Hypothalamus (tissue), 51 donors: ENCODE data around the gene PSENEN.

ENCODE experiments used
- DNase-seq, 51 donors: peaks; one replicate each; lab custom pipeline; 2025; lab: John Stamatoyannopoulos, UW

Gene PSENEN

DNA sequence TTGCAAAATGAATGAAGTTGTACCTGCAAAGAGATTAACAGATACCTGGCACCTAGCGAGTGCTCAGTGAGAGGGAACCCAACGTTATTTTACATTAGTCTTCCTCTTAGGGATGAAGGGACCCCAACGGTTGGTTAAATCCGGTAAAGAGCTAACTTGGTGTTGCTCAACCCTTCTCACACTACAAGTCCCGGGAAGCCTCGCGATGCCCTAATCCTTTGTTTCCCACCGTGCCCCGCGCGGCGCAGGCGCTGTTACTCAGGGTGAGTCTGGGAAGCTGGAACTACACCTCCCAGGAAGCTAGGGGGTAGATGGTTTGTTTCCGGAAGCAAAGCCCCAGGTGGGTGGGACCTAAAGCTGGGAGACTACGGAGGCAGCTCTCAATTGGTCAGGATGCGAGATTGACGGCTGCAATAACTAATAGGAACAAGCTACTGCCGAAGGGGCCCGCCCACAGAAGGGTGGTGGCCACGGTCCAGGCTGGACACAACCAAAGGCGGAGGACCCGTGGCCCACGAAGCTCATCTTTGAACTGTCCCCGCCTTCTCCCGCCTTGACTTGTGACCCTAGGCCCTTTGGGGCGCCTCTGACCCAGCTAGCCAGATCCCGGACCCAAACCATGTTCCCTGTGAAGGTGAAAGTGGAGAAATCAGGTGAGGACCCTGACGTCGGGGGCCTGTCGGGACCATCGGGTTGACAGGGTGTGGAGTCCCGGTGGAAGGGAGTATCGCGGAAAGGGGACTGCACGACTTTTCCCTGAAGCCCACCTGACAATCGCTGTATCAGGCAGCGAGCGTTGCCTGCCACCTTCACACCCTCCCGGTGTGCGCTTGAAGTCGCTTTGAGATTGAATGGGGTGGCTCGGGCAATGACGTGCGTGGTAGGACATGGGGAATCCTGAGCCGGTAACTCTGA is 2.9 kb downstream of the PSENEN start, which contains the start of gene LIN37:
TSS of gene LIN37 (plus strand) at position 471 of the 915 bp plus-strand sequence. CDS start at position 620, 149 bp downstream.
- DNase-seq: peak; percentile 85 to 100 (median 99)

DNA sequence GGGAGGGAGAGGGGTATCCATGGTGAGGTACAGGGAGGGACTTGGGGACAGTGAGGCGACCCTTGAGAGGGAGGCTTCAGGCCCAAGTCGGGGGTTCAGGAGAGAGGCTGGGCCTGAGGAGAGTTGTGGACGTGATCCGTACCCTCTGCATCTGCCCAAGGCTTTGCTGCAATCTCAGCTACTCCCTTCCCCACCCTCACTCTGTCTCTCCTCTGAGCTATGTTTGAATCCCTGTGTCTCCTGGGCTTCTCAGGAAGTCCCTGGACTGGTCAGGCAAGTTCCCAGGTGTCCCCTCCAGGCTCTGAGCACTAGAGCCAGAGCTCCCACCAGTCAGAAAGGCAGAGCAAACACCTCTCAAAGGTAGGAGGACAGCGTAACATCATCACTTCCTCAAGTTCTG is 4.7 kb downstream of the PSENEN start:
- no peak for DNase-seq

DNA sequence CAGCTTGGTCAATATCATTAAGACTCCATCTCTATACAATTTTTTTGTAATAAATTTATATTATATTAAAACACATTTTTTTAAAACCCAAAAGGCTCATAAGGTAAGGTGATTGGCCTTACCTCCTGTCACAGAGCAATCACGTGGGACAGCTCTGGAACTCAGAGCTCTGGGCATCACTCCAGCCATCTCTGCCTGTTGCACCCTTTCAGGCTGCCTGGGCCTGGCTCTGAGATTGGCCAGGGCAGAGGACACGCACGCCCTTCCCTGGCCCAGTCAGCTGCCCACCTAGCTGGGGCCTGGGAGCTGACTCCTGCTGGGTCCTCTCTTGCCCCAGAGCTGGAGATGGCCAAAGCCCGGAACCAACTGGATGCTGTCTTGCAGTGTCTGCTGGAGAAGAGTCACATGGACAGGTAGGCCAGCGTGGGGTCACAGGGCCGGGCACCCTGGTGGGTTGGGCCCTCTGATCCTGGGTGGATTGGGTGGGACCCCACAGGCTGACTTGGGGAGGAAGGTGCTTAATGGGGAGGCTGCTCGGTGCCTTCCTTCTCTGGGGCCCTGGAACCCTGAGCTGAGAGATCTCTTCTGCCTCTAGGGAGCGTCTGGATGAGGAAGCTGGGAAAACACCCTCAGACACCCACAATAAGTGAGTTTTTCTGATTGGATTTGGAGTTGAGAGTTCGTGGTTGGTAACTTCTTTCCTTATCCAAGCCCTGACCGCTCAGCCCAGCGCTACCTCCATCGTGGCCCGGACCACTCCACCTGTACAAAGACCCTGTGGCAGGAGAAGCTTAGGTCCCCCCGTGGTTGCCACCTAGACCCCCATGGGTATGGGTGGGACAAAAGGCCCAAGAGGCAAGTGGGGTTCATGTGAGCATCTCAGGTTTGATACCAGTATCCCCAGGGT is 6.6 kb downstream of the PSENEN start:
- DNase-seq: no peak

DNA sequence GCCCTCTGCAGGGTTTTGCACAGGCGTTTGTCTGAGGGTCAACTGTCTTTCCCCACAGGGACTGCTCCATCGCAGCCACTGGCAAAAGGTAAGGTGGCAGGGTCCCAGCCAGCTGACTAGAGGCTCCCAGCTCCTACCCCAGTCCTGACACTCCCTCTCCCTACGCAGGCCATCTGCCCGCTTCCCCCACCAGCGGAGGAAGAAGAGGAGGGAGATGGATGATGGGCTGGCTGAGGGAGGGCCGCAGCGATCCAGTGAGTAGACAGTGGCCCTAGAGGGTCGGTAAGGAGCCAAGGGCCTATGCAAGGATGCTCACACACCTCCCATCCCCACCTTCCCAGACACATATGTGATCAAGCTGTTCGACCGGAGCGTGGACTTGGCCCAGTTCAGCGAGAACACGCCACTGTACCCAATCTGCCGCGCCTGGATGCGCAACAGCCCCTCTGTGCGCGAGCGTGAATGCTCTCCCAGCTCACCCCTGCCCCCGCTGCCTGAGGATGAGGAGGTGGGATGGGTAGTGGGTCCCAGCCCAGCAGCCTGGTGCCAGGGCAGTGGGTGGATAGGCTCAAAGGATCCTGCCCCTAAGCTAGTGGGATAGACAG is 7.4 kb downstream of the PSENEN start:
- DNase-seq: no peak

DNA sequence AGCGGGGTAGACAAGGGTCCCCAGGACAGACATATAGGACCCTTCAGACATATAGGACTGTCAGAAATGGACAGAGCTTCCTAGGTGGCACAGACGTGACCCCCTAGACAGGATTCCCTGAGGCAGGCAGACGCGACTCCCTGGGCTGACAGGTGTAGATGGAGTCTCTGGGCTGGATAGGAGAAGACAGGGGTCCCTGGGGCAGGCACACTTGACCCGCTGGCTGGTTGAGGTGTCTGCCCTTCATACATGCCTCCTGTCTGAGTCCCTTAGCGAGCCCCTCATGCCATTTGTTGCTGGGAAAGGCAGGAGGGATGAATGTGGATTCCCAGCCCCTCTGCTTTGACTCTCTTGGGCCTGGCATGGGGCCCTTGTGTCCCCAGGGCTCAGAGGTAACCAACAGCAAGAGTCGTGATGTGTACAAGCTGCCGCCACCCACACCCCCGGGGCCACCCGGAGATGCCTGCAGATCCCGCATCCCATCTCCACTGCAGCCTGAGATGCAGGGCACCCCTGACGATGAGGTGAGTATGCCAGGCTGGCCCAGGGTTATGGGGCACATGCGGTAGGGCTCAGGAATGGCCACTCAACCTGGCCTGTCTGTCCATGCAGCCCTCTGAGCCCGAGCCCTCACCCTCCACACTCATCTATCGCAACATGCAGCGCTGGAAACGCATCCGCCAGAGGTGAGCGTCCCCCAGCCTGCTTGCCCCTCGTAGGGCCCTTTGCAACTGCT is 8.4 kb downstream of the PSENEN start:
- DNase-seq: no peak

DNA sequence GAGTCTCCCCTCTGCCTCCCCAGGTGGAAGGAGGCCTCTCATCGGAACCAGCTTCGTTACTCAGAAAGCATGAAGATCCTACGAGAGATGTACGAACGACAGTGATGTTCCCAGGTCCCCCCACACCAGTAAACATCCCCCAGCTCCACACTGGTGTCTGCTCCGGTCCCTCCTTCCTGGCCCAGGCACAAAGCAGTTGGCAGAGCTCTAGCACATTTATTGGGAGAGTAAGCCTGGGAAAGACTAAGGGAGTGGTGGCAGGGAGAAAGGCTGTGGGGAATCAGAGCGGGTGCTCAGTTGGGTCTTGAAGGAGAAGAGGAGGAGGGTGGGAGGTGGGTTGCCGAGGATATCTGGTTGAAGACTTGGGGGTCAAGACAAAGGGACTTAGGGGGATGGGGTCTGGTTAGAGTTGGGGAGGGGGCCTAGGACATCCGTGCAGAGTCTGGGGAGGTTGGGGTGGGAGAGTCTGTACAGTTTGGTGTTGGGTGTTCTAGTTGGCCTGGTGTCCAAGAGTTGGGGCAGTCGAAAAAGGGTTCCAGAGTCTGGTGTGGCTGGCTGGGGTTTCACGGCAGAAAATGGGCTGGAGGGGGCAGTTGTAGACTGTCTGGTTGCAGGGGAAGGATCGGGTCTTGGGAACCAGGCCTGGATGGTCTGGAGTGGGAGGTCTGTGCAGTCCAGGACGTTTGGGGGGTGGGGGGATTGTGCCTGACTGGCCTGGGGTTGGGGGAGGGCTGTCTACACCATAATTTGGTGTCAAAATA is 9.1 kb downstream of the PSENEN start:
- DNase-seq: no peak

DNA sequence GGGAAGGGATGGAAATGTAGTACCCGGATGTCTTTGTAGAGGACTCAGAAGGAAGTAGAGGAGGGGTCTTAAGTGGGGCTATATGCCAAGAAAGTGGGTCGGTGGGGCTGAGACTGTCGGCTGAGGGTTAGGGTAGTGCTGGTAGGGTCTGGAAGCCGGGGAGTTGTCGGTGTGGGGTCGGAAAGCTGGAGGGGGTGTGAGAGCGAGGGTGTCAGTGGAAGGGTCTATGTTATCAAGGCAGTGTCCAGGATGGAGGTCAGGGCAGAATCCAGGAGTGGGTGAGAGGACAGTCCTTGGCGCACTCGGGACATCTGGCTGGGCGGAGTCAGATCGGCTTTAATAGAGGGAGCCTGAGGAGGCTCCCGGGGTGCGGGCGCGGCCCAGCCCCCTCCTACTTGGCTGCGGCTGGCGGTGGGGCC is 9.7 kb downstream of the PSENEN start:
- DNase-seq: no peak

DNA sequence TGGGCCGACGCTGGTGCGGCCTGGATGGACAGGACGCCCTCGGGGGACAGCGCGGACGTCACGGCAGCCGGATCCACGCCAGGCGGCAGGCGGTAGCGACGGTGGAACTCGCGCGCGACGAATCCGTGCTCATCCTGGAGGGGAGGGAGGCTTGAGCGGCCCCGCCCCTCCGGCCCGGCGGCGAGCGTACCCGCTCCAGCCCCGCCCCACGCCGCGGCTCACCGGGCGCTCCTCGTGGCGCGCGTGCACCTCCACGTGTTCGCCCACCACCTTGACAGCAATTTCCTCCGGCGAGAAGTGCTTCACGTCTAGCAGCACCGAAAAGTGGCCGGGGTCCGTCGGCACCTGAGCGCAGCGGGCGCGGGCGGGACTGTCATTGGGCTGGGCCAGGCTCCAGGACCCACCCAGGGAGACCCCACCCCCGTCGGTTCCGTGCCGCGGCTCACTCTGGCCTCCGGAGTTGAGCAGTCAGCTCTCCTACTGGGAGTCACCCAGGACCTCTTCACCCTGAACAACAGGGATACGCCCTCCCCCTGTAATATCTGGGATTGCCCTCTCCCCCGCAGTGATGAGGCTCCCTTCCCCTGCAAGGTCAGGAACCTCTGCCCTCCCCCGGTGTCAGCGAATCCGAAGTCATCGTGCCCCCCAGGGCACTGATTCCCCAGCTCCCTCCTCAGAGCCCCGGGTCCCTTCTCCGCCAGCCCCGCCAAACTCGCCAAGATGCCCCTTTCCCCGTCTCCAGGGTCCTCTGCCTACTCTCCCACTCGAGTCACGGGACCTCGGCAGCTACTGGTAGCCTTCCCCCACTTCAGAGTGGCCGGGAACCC is 10.3 kb downstream of the PSENEN start:
- peak in 1 of 51 donors; percentile 9 for DNase-seq

DNA sequence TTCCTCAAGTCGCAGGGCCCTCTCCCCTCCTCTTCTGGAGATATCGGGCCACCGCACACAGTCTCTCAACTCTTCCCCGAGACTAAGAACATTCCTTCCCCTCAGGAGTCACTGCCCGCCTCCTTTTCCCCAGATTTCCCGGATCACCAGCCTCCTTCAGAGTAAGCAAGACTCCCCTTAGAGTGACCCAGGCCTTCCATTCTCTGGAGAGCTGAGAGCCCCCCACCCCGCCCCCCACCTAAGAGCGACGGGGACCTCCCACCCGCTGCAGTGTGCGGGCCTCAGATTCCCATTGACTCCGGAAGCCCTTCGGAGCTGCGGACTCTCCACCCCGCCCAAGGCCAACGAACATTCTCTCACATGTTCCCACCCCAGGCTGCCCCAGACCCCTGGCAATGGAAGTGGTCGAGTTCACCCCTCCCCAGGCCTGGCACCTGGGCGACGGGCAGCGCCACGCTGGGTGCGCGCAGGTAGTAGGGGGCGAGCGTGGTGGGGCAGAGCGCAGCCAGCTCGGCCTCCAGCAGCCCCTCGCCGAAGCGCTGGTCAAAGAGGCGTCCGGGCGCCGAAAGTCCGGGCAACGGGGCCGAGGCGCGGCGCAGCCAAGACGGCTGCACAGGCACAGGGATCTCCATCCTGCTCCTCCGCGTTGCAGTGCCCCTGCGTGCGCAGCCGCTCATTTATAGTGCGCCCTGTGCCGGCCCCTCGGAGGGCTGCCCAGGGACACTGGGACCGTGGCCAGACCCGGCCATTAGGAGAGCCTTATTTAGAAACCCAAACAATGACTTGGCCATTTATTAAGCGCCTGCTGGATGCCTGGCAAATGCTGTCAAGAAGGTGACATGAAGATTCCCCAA is 11.2 kb downstream of the PSENEN start, which contains the start of gene HSPB6:
TSS of gene HSPB6 (minus strand) at position 653 of the 854 bp plus-strand sequence. CDS start at position 632, 21 bp downstream.
- peak in 21 of 51 donors; percentile 13 to 43 (median 30) for DNase-seq

DNA sequence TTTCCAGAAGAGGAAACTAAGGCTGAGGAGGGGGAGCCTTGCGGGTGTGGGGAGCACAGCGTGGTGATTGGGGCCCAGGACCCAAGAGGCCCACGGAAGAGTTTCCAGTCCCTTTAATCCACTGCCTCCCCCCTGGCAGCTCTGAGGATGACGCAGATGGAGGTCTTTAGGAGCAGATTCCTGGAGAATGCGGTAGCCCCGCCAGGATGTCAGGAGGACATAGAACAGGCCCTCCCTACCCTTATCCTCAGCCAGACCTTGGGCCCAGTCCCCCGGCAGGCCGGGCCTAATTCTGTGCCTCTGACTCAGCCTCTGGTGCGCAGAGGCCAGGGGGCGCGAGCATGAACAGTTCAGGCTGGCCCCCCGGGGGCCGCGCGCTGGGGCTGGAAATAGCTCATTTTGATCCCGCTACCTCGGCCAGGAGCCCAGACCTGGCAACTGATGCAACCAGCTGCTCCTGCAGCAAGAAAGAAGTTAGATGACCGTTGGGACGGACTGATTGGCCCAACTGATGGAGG is 11.8 kb downstream of the PSENEN start:
- peak in 23 of 51 donors; percentile 41 to 81 (median 61) for DNase-seq

DNA sequence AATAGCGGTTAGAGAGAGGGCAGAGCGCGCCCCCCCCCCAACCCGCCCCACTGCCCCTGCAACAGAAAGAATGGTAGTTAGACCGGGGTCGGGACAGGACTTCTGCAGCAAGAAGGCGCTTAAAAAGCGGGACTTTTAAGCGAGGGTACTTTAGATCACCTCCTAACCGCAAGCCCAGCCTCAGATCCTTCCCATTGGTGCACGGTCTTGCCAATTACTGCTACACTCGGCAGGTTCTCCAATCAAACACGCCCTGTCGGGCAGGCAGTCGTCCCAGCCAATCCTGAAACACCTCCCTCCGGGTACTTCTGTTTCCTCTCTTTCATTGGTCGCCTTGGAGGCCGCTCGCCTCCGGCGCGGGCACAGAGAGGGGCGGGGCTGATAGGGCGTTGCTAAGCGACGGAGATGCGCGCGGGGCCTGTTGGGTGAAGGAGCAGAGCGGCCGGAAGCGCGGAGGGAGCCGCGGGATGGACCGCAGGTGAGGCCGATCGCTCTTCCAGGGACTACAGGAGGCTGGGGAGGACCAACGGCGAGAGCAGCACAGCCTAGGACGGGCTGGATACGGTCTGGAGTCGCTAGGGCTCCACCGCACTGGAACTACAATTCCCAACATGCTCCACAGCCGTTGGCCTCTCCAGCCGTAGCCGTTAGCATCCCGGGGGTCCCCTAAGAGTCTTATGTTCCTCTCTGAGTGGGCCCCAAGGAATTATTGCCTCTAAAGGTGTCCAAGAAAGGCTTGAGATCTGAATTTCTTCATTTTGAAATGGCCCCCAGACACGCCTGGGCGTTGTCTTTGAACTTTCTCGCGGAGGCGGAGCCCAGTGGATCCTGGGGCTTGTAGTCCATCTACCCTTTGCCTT is 12.5 kb downstream of the PSENEN start, which contains the start of gene PROSER3:
TSS of gene PROSER3 (plus strand) at position 428 of the 860 bp plus-strand sequence. CDS start at position 468, 40 bp downstream.
- DNase-seq: peak; percentile 77 to 99 (median 97)

DNA sequence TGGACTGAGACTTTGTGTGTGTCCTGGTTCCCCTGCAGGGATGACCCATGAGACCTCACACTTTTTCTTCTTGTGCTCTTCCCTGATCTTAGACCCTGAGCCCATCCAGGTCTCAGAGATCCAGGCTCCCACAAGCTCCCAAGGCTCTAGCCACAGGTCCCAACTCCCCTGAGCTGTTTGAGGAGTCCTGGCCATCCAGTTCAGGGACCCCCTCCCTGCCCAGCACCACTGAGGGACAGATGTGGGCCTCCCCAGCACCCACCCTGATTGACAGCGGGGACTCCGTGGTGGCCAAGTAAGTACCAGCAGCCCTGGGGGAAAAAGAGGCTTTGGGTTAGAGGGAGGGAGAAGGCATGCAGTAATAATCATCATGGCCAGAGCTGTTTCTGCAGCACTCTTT is 14.2 kb downstream of the PSENEN start:
- no peak for DNase-seq

DNA sequence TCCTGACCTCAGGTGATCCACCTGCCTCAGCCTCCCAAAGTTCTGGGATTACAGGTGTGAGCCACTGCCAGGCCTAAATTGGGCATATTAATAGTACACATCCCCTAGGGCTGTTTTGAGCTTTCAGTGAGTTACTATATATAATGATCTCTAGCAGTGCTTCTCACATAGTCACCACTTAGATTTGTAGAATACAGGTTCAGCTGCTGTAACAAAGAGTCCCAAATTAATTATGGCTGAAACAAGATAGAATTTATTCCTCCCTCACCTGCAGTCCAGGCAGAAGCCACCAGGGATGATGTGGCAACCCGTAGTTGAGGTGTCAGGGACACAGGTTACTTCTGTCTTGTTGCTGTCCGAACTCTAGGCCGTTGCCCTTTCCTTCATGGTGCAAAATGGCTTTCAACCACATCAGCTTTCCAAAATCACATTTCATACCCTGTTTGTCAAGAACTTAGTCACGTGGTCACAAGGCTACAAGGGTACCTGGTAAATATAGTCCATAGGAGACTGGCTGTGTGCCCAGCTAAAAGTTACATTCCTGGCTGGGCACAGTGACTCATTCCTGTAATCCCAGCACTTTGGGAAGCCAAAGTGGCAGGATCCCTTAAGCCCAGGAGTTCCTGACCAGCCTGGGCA is 15.4 kb downstream of the PSENEN start:
- no peak for DNase-seq

DNA sequence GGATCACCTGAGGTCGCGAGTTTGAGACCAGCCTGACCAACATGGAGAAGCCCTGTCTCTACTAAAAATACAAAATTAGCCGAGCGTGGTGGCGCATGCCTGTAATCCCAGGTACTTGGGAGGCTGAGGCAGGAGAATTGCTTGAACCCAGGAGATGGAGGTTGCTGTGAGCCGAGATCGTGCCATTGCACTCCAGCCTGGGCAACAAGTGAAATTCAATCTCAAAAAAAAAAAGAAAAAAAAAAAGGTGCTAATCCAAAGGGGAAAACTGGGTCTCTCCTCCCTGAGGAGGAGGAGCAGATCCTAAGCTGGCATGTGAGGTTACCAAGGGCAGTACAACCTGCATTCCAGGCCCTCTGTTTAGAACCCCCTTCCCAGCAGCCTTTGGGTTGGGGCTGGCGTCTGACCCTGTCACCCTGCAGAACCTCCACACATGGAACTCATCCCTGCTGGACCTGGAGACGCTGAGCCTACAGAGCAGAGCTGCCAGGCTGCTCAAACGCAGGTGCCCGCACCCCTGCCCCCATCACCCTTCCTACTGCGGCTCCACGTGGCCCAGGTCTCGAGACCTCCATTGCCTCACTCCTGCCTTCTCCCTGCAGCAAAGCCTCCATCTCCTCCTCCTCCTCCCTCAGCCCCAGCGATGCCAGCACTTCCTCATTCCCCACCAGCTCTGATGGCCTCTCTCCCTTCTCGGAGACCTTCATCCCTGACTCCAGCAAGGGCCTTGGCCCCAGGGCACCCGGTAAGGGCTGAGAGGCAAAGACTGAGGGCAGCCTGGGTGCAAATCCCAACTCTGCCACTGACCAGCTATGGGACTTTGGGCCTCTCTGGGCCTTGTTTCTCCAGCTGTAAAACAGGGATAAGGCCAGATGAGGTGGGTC is 19.2 kb downstream of the PSENEN start:
- DNase-seq: no peak
